C4-2B (cell line): Measurements from ENCODE around the gene BCL11B.

Source experiments
- CTCF ChIP-seq: fragments of 450-650 bp; conservative IDR thresholded peaks from 2 replicates; pipeline ENCODE4 v1.5.1; 2017; ENCODE audit warnings: mild to moderate bottlenecking
- ZFX ChIP-seq: fragments of 450-650 bp; IDR thresholded peaks from 2 replicates; pipeline ENCODE4 v1.6.1; 2017

- no peak for TF ChIP-seq CTCF
- TF ChIP-seq ZFX: no peak
Measured at GRCh38 chr14:99128185-99128584, 143.8 kb downstream of the BCL11B start.
